GM19099 (cell line): ENCODE measurements around the gene UFSP1.

Experiments
- POLR2A ChIP-seq: IDR thresholded peaks from 3 replicates; pipeline ENCODE4 v1.6.1; 2011; ENCODE audit warnings: low read depth; ENCODE audit not compliant: insufficient read length; ENCODE audit errors: extremely low read depth

Gene UFSP1

DNA sequence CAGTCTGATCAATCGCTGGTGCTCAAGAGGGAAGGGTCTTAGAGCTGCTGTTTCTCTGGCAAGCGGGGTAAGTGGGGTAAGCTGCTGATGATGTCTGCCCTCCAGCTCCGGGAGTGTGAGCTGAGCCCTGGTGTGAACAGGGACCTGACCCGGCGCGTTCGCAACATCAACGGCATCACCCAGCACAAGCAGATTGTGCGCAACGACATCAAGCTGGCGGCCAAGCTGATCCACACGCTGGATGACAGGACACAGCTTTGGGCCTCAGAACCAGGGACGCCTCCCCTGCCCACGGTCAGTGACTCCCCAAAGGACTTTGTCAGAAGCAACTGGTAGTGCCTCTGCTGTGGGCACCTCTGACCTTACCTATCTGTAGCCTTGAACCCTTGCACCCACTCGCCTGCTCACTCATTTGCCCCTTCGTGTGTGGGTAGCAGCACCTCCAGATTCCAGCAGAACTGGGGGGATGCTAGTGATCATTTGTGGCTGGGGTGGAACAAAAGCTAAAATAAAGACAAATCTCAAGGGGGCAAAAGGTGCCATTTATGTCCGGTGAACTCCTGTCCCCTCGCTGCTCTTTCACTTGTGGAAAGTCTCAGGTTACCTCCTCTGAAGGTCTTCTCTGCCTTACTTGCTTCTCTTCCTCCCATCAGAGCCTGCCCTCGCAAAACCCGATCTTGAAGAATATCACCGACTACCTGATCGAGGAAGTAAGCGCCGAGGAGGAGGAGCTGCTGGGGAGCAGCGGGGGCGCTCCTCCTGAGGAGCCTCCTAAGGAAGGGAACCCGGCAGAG is 3.2 kb downstream of the UFSP1 start:
- no peak for TF ChIP-seq POLR2A

DNA sequence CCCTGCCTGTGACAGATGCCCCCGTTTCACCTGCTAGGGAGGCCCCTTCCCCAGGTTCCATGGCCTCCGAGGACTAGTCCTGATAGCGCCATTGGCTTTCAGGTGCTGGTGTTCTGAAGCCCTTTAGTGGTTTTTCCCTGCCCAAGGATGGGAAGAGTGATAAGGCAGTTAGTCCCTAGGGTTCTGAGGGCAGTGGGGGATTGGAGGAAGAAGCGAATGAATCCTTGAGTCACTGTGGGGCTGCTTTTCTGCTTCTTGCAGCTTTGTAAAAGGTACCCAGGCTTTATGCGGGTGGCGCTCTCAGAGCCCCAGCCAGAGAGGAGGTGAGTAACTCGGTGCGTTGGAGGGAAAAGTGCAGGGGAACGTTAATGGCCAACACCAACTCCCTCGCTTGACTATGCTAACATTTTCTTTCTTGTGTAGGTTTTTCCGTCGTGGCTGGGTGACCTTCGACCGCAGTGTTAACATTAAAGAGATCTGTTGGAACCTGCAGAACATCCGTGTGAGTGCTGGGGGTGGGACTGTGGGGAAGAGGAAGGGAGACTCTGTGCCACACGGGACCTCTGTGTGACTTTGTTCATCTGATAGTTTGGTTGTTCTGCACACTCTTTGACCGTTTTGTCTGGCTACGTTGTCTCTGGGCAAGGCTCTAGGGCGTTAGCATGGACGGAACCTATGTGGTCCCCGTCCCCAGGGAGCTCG is 3.9 kb downstream of the UFSP1 start:
- no peak for TF ChIP-seq POLR2A

DNA sequence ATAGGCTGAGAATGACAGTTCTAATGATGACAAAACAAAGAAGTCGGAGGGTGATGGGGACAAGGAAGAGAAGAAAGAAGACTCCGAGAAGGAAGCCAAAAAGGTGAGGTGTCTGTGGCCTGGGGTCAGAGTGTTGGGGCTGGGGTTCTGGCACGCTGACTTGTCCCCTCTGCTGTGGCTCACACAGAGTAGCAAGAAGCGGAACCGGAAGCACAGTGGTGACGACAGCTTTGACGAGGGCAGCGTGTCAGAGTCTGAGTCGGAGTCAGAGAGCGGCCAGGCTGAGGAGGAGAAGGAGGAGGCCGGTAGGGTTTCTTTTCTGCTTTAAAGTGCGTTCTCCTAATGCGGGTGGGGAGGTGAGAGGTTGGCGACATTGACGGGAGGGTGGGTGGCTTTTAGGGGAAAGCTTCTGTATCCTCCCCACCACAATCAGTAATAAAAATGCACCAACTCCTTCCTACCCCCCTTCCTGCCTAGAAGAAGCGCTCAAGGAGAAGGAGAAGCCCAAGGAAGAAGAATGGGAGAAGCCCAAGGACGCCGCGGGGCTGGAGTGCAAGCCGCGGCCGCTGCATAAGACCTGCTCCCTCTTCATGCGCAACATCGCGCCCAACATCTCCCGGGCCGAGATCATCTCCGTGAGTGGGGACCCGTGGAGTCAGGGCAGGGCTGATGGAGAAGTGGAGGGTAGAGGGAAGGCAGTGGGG is 4.6 kb downstream of the UFSP1 start:
- no peak for TF ChIP-seq POLR2A

DNA sequence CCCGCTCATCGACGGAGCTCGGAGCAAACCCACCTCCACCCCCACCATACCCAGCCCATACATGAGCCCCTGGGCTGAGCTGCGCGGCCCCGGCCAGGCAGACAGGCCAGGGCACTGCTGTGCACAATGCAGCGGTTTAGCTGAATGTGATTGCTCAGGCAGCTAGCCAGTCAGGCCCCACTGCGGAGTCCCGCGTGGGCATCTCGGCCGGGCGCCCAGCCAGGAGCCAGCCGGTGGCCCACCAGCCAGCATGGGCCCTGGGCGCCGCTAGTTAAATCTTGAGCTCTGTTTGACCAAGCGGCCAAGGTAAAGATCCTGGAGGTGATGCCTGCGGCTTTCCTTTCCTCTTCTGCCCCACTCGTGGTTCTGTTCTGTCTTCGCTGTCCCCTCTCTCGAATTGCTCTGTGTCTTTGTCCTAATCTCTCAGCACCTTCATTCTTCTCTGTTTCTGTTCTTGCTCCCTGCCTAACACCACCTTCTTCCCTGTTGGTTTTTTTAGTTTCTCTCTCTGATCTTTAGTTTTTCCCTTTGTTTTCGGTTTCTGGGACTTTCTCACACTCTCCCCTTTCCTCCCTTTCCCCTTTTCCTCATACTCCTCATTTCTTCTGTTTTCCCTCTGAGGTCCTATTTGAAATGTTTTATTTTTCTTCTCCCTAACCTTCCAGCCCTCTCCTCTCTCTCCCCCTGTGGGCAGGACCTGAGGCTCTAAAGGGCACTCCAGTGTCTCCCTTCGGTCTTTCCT is 6.6 kb downstream of the UFSP1 start:
- no peak for TF ChIP-seq POLR2A

DNA sequence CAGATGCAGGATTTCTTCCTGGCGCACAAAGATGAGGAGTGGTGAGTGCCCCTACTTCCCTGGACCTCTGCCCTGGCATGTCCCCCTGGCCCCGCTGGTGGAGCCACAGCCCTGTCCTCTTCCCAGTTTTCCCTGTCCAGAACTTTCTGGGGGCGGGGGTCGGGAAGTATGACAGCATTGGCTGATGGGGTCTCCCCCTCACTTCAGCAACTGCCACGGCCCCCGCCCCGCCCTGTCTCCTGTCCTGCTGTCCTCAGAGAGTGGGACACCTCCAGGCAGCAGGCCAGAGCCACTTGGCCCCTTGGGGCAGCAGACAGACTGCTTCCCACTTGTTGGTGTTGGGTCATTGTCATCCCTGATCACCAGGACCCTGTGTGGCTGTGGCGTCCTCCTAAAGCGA is 7.3 kb downstream of the UFSP1 start:
- no peak for TF ChIP-seq POLR2A

DNA sequence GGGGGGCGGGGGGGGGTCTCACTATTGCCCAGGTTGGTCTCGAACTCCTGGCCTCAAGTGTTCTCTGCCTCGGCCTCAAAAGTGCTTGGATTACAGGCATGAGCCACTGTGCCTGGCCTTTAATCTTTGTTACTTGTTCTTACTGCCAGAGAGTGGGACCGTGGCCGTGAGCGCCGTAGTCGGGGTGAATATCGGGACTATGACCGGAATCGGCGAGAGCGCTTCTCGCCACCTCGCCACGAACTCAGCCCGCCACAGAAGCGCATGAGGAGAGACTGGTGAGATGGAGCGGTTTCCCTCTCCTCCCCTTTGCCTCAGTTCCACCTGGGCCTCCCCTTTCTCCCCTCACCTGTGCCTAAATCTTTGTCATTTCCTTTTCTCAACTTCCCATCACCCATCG is 8.4 kb downstream of the UFSP1 start:
- TF ChIP-seq POLR2A = no peak

DNA sequence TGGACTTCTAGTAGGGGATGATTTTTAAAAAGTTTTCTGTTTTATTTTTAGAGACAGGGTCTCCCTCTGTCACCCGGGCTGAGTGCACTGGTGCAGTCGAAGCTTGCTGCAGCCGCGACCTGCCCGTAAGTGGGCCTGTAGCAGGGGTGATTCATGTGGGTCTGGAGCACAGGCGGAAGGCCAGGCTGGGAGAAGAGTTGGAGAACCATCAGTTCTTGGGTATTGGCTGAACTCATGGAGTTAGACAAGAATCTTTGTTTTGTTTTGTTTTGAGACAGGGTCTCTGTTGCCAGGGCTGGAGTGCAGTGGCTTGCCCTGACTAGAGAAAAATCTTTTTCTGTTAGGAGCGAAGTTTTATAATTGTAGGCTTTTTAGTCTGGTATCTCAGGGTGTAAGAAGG is 8.9 kb downstream of the UFSP1 start:
- TF ChIP-seq POLR2A = no peak

DNA sequence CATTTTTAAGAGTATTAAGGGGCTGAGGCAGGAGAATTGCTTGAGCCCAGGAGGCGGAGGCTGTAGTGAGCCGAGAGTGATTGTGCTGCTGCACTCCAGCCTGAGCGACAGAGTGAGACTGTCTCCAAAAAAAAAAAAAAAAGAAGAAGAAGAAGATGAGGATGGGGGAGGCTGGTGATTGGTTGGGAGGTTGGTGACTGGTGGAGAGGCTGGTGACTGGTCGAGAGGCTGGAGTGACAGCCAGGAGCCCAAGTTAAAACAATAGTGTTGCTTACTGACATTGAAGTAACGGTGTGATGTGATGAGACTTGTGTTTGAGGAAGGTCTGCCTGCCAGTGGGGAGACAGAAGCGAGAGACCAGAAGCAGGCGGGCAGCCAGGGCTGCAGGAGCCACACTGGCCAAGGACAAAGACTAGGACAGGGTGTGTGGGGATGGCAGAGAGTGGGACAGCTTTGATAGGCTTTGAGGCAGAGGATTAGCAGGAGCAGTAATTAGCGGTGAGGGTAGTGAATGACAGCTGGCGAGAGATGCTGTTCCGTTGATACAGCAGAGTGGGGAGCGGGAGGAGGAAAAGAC is 9.7 kb downstream of the UFSP1 start:
- TF ChIP-seq POLR2A = no peak

DNA sequence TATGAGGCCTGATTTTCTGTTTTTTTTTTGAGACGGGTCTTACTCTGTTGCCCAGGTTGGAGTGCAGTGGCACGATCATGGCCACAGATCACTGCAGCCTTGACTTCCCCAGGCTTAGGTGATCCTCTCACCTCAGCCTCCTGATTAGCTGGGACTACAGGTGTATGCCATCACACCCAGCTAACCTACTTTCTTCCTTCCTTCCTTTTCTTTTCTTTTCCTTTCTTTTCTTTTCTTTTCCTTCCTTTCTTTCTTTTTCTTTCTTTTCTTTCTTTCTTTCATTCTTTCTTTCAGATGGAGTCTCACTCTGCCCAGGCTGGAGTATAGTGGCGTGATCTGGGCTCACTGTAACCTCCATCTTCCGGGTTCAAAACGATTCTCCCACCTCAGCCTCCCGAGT is 10.8 kb downstream of the UFSP1 start:
- no peak for TF ChIP-seq POLR2A

DNA sequence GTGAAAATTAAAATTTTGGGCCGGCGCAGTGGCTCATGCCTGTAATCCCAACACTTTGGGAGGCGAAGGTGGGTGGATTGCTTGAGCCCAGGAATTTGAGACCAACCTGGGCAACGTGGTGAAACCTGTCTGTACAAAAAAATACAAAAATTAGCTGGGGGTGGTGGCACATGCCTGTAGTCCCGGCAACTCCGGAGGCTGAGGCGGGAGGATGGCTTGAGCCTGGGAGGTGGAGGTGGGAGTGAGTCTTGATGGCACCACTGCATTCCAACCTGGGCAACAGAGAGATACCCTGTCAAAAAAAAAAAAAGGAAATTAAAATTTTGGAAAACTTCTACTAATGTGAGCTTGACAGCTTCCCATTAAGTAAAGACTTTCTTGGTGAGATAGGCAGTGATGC is 11.5 kb downstream of the UFSP1 start:
- no peak for TF ChIP-seq POLR2A

DNA sequence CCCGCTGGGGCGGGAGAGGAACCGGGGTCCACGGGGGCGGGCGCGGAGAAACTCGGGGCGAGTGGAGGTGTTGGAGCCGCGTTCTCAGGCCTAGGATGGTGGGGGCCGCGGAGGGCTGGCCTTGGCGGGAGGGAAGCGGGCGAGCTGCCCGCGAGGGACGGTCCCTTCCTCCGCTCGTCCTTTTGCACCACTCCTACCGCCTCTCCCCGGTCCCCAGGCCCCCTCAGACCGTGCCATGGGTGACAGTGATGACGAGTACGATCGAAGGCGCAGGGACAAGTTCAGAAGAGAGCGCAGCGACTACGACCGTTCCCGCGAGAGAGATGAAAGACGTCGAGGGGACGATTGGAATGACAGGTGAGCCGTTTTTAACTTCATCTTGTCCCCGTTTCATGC is 14.2 kb downstream of the UFSP1 start:
- TF ChIP-seq POLR2A = no peak

DNA sequence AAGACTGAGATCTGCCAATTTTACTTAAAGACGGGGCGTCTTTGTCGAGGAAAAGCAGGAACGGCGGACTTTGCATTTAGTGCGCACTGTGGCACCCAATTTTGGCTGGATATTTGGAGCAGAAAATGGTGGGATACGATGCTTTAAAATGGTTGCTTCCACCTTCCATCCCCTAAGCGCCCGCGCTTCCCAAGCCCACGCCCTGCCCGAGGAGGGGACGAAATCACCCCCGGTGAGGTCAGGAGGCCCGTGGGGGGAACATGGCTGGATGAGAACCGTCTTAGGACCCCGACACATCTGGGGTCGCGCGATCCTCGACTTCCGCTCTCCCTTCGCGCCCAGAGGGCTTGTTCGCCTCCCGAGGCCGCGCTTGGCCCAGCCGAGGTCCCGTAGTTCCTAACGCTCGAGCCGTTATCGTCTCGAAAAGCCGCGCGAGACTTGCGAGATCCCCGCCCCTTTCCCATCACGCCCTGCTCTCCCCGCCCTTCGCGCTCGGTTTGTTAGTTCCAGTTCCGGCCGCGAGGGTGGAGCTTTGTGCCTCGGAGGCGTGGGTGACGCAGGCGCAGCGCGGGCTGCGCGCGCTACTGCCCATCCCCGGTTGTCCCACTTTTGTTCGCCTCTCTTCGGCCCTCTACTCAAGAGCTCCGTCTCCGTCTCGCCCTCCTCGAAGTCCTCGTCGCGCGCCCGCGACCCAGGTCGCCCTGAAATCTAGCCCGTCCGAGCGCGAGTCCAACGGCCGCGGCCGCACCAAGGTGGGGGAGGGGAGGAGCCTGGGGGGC is 14.7 kb downstream of the UFSP1 start, which contains the start of gene SRRT:
Gene SRRT, plus strand, starts transcription at position 527 of the 779 bp plus-strand sequence. CDS start 488 bp downstream, outside the sequence.
- TF ChIP-seq POLR2A = peak; percentile 96

DNA sequence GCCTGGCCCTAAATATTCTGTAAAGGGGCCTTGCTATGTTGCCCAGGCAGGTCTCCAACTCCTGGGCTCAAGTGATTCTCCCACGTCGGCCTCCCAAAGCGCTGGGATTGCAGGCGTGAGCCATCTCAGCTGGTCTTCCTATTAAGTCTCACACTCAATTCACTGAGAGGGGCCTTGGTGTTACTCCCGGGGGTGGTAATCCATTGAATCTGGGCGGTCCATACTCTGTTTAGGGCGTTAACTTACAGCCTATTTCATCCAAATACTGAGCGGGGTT is 15.3 kb downstream of the UFSP1 start:
- no peak for TF ChIP-seq POLR2A
